ENCODE measurements around the gene TLR10.

TLR10 gene

DNA sequence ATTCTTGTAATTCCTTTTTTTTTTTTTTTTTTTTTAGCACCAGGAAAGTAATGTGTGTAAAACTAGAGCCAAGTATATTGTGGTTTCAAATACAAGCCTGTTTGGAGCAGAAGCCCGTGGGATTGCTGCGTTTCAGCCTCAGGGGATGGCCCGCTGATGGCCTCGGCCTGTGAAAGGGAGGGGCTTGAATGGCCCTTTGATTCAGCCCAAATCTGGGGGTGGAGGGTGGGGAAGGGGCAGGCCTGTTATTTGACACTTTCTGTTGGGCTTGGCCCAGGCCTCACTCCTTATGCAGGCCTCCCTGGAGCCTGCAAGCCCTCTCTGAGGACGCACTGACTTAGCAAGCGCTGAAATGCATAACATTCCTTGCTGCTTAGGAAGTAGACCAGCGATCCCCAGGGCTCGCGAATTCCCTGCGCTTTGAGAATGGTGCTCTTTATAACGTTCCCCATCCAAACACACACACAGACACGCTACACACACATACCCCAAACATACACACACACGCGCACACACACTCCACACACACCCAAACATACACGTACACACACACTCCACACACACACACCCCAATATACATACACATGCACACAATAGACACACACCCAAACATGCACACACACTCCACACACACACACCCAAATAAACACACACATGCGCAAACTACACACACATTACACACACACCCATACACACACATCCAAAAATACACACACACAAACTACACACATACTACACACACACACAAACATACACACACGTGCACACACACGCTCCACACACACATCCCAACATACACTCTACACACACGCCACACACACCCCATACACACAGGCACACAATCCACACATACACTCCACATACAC is 29.6 kb downstream of the TLR10 start:
- Histone ChIP-seq H4K8ac (ENCODE audit: low read length) (peak overlapping the region; percentile 89), H2BK15ac (ENCODE audit: low read depth, poor library complexity, severe bottlenecking) (no peak overlapping the region), H3K23ac (ENCODE audit: low read length in 2 of 2) (peak overlapping the region in 1 of 2 experiments; percentile 79), H3K9ac (ENCODE audit: low read length) (peak overlapping the region; percentile 81), H3K4me3 (ENCODE audit: insufficient read depth in 1 of 2, low read depth in 1 of 2, low read length in 2 of 2) (peak overlapping the region in 1 of 2 experiments; percentile 72), H3K27me3 (ENCODE audit: control insufficient read depth in 1 of 2, insufficient read depth in 1 of 2, low read length in 2 of 2) (no peaks in the 10 kb centered on the region), H3K36me3 (ENCODE audit: control insufficient read depth in 1 of 2, insufficient read depth in 2 of 2, low read depth in 1 of 2, low read length in 2 of 2) (no peaks in the 10 kb centered on the region), H3K9me3 (ENCODE audit: control insufficient read depth, low read length) (no peaks in the 10 kb centered on the region), H3K27ac (ENCODE audit: low read length, poor library complexity, severe bottlenecking) (peak overlapping the region; percentile 90), H4K91ac (ENCODE audit: low read length) (peak overlapping the region; percentile 77), H2BK5ac (ENCODE audit: low read depth, low read length, poor library complexity, severe bottlenecking) (no peak overlapping the region), H2AK5ac (ENCODE audit: low read length, severe bottlenecking) (peak overlapping the region; percentile 47), H3K79me1 (replicated peaks; ENCODE audit: low read length, poor library complexity, severe bottlenecking) (no peaks in the 10 kb centered on the region), H3K18ac (ENCODE audit: low read depth in 1 of 2, low read length in 2 of 2) (peak overlapping the region; percentile 78 to 95), H2AFZ (ENCODE audit: low read depth, low read length) (peak overlapping the region; percentile 54), H3K14ac (ENCODE audit: low read length in 2 of 2) (peak overlapping the region in 1 of 2 experiments; percentile 96), H2BK120ac (ENCODE audit: low read depth, low read length) (no peak overlapping the region), H3K4ac (ENCODE audit: low read depth in 1 of 2, low read length in 2 of 2) (peak overlapping the region in 1 of 2 experiments; percentile 4), H3K4me2 (ENCODE audit: low read length, poor library complexity, severe bottlenecking) (peak overlapping the region; percentile 42), H3K4me1 (ENCODE audit: control insufficient read depth, insufficient read depth, low read depth, low read length) (peaks cover 14% of the 10 kb centered on the region), H2BK12ac (ENCODE audit: low read length in 2 of 2) (peak overlapping the region; percentile 65 to 85)
- WGBS = 27% methylated on average over 19 of the region's 19 CpGs
- DNase-seq = peak; percentile 95

- peak overlapping the region in 1 of 2 experiments; percentile 68 for H2BK12ac ChIP-seq (ENCODE audit: low read length in 2 of 2)
- H4K91ac ChIP-seq (ENCODE audit: low read length) = no peak overlapping the region
- no peak overlapping the region for H3K14ac ChIP-seq (ENCODE audit: low read length in 2 of 2)
- no peak overlapping the region for H2BK5ac ChIP-seq (ENCODE audit: low read depth, low read length, poor library complexity, severe bottlenecking)
- no peak overlapping the region for H2AFZ ChIP-seq (ENCODE audit: low read depth, low read length)
- no peak overlapping the region for H2BK15ac ChIP-seq (ENCODE audit: low read depth, poor library complexity, severe bottlenecking)
- no peak overlapping the region for H3K4ac ChIP-seq (ENCODE audit: low read depth in 1 of 2, low read length in 2 of 2)
- H3K9me3 ChIP-seq (ENCODE audit: control insufficient read depth, low read length) = peaks cover 6% of the 10 kb centered on the region
- no peak overlapping the region for H2BK120ac ChIP-seq (ENCODE audit: low read depth, low read length)
- peak; percentile 76 for DNase-seq
- H3K18ac ChIP-seq (ENCODE audit: low read depth in 1 of 2, low read length in 2 of 2) = no peak overlapping the region
- no peaks in the 10 kb centered on the region for H3K36me3 ChIP-seq (ENCODE audit: control insufficient read depth in 1 of 2, insufficient read depth in 2 of 2, low read depth in 1 of 2, low read length in 2 of 2)
- H3K27ac ChIP-seq (ENCODE audit: low read length, poor library complexity, severe bottlenecking) = peak overlapping the region; percentile 90
- H3K23ac ChIP-seq (ENCODE audit: low read length in 2 of 2) = no peak overlapping the region
- no peaks in the 10 kb centered on the region for H3K27me3 ChIP-seq (ENCODE audit: control insufficient read depth in 1 of 2, insufficient read depth in 1 of 2, low read length in 2 of 2)
- peak overlapping the region; percentile 64 for H3K4me2 ChIP-seq (ENCODE audit: low read length, poor library complexity, severe bottlenecking)
- H2AK5ac ChIP-seq (ENCODE audit: low read length, severe bottlenecking) = peak overlapping the region; percentile 35
- peak overlapping the region; percentile 81 for H3K9ac ChIP-seq (ENCODE audit: low read length)
- no peaks in the 10 kb centered on the region for H3K79me1 ChIP-seq (replicated peaks; ENCODE audit: low read length, poor library complexity, severe bottlenecking)
- peak overlapping the region in 1 of 2 experiments; percentile 72 for H3K4me3 ChIP-seq (ENCODE audit: insufficient read depth in 1 of 2, low read depth in 1 of 2, low read length in 2 of 2)
- H3K4me1 ChIP-seq (ENCODE audit: control insufficient read depth, insufficient read depth, low read depth, low read length) = peaks cover 14% of the 10 kb centered on the region
- peak overlapping the region; percentile 79 for H4K8ac ChIP-seq (ENCODE audit: low read length)
- 68% methylated on average over 6 of the region's 8 CpGs for WGBS
Observed at GRCh38 chr4:38752372-38752940, 30.3 kb downstream of the TLR10 start.

GRCh38 chr4:38751341-38752010 is 31.3 kb downstream of the TLR10 start:
- H3K79me1 ChIP-seq (replicated peaks; ENCODE audit: low read length, poor library complexity, severe bottlenecking) = no peaks in the 10 kb centered on the region
- H2AK5ac ChIP-seq (ENCODE audit: low read length, severe bottlenecking) = peak overlapping the region; percentile 55
- H3K27me3 ChIP-seq (ENCODE audit: control insufficient read depth in 1 of 2, insufficient read depth in 1 of 2, low read length in 2 of 2) = no peaks in the 10 kb centered on the region
- H3K18ac ChIP-seq (ENCODE audit: low read depth in 1 of 2, low read length in 2 of 2) = no peak overlapping the region
- no peak overlapping the region for H3K9ac ChIP-seq (ENCODE audit: low read length)
- no peak overlapping the region for H3K14ac ChIP-seq (ENCODE audit: low read length in 2 of 2)
- WGBS = 93% methylated on average over 11 of the region's 13 CpGs
- no peak overlapping the region for H2AFZ ChIP-seq (ENCODE audit: low read depth, low read length)
- H3K4me2 ChIP-seq (ENCODE audit: low read length, poor library complexity, severe bottlenecking) = no peak overlapping the region
- H3K4me3 ChIP-seq (ENCODE audit: insufficient read depth in 1 of 2, low read depth in 1 of 2, low read length in 2 of 2) = no peak overlapping the region
- H3K27ac ChIP-seq (ENCODE audit: low read length, poor library complexity, severe bottlenecking) = no peak overlapping the region
- peaks cover 14% of the 10 kb centered on the region for H3K4me1 ChIP-seq (ENCODE audit: control insufficient read depth, insufficient read depth, low read depth, low read length)
- H3K23ac ChIP-seq (ENCODE audit: low read length in 2 of 2) = no peak overlapping the region
- no peaks in the 10 kb centered on the region for H3K36me3 ChIP-seq (ENCODE audit: control insufficient read depth in 1 of 2, insufficient read depth in 2 of 2, low read depth in 1 of 2, low read length in 2 of 2)
- H2BK5ac ChIP-seq (ENCODE audit: low read depth, low read length, poor library complexity, severe bottlenecking) = no peak overlapping the region
- H4K91ac ChIP-seq (ENCODE audit: low read length) = no peak overlapping the region
- H2BK12ac ChIP-seq (ENCODE audit: low read length in 2 of 2) = no peak overlapping the region
- no peak overlapping the region for H2BK120ac ChIP-seq (ENCODE audit: low read depth, low read length)
- no peak overlapping the region for H2BK15ac ChIP-seq (ENCODE audit: low read depth, poor library complexity, severe bottlenecking)
- peaks cover 8% of the 10 kb centered on the region for H3K9me3 ChIP-seq (ENCODE audit: control insufficient read depth, low read length)
- no peak overlapping the region for H3K4ac ChIP-seq (ENCODE audit: low read depth in 1 of 2, low read length in 2 of 2)
- DNase-seq = no peak
- H4K8ac ChIP-seq (ENCODE audit: low read length) = no peak overlapping the region

- no peak overlapping the region for H2AK5ac ChIP-seq (ENCODE audit: low read length, severe bottlenecking)
- DNase-seq = no peak
- H3K27ac ChIP-seq (ENCODE audit: low read length, poor library complexity, severe bottlenecking) = no peak overlapping the region
- H3K9ac ChIP-seq (ENCODE audit: low read length) = no peak overlapping the region
- H2BK12ac ChIP-seq (ENCODE audit: low read length in 2 of 2) = no peak overlapping the region
- no peak overlapping the region for H3K23ac ChIP-seq (ENCODE audit: low read length in 2 of 2)
- H4K91ac ChIP-seq (ENCODE audit: low read length) = no peak overlapping the region
- no peak overlapping the region for H2BK15ac ChIP-seq (ENCODE audit: low read depth, poor library complexity, severe bottlenecking)
- H2AFZ ChIP-seq (ENCODE audit: low read depth, low read length) = no peak overlapping the region
- H3K4me3 ChIP-seq (ENCODE audit: insufficient read depth in 1 of 2, low read depth in 1 of 2, low read length in 2 of 2) = no peak overlapping the region
- no peak overlapping the region for H3K4ac ChIP-seq (ENCODE audit: low read depth in 1 of 2, low read length in 2 of 2)
- H2BK5ac ChIP-seq (ENCODE audit: low read depth, low read length, poor library complexity, severe bottlenecking) = no peak overlapping the region
- H3K27me3 ChIP-seq (ENCODE audit: control insufficient read depth in 1 of 2, insufficient read depth in 1 of 2, low read length in 2 of 2) = no peaks in the 10 kb centered on the region
- H2BK120ac ChIP-seq (ENCODE audit: low read depth, low read length) = no peak overlapping the region
- no peak overlapping the region for H4K8ac ChIP-seq (ENCODE audit: low read length)
- no peak overlapping the region for H3K4me2 ChIP-seq (ENCODE audit: low read length, poor library complexity, severe bottlenecking)
- 82% methylated on average over 2 of the region's 4 CpGs for WGBS
- no peak overlapping the region for H3K18ac ChIP-seq (ENCODE audit: low read depth in 1 of 2, low read length in 2 of 2)
- H3K9me3 ChIP-seq (ENCODE audit: control insufficient read depth, low read length) = peaks cover 8% of the 10 kb centered on the region
- H3K4me1 ChIP-seq (ENCODE audit: control insufficient read depth, insufficient read depth, low read depth, low read length) = peaks cover 14% of the 10 kb centered on the region
- H3K14ac ChIP-seq (ENCODE audit: low read length in 2 of 2) = no peak overlapping the region
- no peaks in the 10 kb centered on the region for H3K36me3 ChIP-seq (ENCODE audit: control insufficient read depth in 1 of 2, insufficient read depth in 2 of 2, low read depth in 1 of 2, low read length in 2 of 2)
- H3K79me1 ChIP-seq (replicated peaks; ENCODE audit: low read length, poor library complexity, severe bottlenecking) = no peaks in the 10 kb centered on the region
Observed at GRCh38 chr4:38749336-38749735, 33.5 kb downstream of the TLR10 start.

Data from mesenchymal stem cell (in vitro differentiated cells and primary cell).